ENCODE data around the gene RGL1.

The RGL1 gene

DNA sequence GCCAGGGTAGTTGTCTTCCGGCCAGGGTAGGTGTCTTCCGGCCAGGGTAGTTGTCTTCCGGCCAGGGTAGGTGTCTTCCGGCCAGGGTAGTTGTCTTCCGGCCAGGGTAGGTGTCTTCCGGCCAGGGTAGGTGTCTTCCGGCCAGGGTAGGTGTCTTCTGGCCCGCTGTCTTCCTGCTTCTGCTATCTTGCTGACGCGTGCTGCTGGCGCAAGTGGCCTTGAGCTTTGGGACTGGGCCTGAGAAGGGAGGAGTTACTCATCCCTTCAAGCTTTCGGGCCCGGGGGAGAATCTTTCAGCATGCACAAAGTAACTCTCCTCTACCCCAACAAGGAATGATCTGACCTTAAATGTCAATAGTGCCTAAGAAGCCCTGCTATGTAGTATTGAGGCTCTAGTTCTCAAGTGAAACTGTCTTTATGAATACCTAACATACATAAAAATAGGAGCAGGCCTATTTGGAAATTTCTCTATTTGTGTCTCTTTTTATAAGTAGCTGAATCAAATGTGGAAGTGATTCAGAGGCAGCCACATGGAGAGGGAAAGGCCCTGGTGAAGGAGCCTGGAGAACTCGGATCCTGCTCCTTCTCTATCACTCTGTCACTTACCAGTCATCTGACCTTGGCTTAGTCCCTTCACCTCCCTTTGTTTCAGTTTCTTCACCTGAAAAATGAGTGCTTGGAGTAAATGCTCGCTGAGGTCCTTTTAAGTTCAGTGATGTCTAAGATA is 65.6 kb downstream of the RGL1 start:
- DNase-seq, result no peak

GRCh38 chr1:183871142-183871541 is 66.2 kb downstream of the RGL1 start:
- no peak for DNase-seq

GRCh38 chr1:183871601-183872000 is 66.7 kb downstream of the RGL1 start:
- no peak for DNase-seq

DNA sequence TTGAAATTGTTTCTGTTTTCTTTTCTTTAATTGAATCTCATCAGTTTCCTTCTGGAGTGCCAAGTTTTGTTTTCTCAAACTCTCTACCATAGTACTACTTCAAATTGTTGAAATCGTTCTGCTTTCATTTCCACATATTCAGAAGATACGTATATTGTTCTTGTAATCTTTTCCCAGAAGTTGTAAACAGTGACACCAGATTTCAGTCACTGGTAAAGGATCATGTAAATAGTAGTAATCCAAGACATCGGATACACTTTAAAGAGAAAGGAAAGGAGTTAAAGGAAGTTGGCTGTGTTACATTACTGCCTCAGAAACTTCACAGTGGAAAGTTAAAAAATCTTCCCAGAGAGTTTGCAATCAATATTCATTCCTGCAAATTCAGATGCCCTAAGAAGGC is 67.5 kb downstream of the RGL1 start:
- no peak for DNase-seq

- DNase-seq, result no peak
These were observed 68.7 kb downstream of the RGL1 start for GRCh38 chr1:183873642-183874041.

DNA sequence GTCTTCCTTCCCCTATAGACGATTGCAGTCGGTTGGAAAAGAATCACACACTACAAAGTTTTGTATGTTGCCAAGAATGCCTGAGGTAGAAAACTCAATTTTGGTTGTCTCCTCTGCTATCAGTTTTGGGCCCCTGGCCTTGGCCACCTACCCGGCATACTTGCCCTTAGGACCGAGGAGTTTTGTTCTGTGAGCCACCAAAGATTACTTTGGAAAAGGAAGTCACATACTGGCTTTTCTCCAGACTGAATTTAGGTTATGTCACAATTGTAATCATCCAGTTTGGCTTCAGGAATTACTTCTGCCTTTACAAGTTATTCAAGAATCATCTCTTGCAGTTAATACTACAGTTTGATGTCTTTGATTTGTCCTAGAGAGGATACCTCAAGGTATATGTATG is 71.4 kb downstream of the RGL1 start:
- no peak for DNase-seq

- DNase-seq, result no peak
These were observed 72.3 kb downstream of the RGL1 start for GRCh38 chr1:183877053-183877720.

DNA sequence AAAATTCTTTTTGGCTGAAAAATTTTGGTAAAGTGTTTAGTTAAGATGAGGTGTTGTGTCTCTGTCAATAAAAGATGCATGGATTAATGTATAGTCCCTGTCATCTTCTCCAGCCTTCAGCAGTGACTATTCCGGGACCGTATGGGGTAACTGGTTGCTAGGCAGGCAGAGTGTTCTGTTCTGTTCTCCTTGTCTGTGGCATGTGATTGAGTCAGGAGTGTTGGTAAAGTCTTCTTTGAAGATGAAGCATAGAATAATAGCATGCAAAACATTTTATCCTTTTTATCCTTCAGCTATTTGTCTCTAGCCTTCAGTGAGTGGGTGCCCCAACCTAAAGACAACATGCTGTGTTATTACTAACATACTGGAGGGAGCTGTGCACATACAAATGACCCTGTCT is 74.6 kb downstream of the RGL1 start:
- no peak for DNase-seq

DNA sequence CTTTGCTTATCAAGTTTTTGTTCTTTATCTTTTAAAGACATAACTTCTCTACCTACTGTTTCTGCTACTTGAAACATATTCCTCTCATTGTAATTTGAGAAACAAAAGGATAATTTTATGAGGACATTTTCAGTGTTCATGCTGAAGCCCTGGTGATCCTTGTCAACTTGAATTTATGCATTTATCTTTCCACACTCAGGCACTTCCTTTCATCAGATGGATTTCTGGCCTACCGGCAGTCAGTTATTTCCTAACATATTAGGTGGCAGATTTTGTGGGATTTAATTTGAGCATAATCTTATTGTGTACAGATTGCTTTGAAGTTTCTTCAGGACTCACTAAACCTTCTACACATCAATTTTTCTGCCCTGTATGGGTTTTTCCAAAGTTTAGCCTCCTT is 75.0 kb downstream of the RGL1 start:
- no peak for DNase-seq

DNA sequence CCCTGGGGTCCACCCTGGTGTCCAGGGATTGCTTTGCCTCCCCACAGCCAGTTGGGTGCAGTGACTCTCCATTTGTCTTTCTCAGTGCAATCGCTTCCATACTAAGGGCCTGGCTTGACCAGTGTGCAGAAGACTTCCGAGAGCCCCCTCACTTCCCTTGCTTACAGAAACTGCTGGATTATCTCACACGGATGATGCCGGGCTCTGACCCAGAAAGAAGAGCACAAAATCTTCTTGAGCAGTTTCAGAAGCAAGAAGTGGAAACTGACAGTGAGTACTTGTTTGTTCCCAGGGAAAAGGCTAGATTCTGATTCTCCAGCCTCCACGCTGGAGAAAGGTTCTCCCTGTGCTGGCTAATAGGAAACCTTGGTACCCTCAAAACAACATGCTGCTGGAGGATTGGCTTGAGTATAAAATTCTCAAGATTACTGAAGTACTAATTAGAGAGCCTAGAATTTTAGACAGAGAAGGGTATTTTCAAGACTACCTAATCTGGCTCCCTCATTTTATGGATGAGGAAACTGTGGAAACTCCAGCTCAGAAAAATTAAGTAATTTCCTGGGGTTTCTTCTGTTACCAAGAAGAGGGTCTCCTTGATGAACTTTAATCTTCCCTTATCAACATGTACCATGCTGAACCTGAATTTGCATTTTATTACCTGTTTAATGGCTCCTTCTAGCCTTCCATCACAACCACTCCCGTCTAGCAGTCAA is 75.8 kb downstream of the RGL1 start:
- no peak for DNase-seq

DNA sequence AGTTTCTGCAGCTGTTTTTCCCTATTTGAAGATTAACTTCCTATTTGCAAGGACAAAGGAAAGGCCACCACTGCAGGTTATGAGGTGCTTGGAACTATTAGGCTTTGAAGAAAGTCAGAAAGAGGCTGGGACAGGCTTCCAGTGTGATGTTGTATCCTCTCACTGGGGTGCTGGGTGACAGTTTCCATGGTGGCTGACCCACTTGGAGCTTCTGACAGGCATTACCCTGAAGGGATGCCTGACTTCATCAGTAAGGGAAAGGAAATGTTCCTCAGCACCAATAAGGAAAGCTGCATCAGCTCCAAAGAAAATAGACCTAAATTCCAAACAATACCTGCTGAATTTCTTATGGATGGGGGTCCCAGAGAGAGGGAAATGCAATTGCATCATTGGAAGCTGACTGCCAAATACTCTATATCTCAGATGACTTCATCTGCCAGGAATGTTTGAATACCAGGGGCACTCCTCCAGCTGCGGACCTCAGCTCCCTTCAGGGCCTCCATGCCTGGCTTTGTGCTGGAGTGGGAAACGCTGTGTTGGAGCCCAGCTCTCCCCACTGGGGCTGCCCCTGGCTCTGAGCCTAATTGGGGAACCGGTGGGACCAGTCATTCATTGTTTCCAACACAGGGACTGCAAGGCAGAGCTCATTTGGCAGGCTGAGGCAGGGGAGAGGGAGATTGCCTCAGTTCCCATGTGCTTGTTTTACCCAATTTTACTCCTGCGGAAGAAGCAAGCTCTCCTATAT is 76.6 kb downstream of the RGL1 start:
- DNase-seq, result no peak

GRCh38 chr1:183882335-183883167 is 77.6 kb downstream of the RGL1 start:
- DNase-seq, result no peak

DNA sequence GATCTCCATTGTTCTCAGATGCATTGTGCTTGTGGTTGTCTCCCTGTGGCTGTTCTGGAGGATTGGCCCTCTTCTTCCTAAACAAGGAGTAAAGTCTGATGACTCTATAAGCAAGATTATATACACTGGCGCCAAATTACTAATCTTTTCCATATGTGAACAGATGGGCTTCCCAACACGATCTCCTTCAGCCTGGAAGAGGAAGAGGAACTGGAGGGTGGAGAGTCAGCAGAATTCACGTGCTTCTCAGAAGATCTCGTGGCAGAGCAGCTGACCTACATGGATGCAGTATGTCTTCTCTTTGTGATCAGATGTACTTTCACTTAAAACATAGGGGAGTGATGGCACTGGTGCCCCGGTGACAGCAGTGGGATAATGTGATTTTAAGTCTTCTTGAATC is 78.7 kb downstream of the RGL1 start:
- DNase-seq, result no peak

DNA sequence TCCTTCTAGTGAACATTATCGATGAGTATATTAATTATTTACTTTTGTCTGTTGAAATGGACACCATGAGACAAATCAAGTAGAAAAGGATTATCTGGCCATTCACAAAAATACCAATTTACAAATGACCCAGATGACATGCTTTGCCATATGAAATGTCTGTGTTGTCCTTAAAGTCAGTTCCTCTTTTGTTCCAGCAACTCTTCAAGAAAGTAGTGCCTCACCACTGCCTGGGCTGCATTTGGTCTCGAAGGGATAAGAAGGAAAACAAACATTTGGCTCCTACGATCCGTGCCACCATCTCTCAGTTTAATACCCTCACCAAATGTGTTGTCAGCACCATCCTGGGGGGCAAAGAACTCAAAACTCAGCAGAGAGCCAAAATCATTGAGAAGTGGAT is 79.6 kb downstream of the RGL1 start:
- DNase-seq, result no peak

DNA sequence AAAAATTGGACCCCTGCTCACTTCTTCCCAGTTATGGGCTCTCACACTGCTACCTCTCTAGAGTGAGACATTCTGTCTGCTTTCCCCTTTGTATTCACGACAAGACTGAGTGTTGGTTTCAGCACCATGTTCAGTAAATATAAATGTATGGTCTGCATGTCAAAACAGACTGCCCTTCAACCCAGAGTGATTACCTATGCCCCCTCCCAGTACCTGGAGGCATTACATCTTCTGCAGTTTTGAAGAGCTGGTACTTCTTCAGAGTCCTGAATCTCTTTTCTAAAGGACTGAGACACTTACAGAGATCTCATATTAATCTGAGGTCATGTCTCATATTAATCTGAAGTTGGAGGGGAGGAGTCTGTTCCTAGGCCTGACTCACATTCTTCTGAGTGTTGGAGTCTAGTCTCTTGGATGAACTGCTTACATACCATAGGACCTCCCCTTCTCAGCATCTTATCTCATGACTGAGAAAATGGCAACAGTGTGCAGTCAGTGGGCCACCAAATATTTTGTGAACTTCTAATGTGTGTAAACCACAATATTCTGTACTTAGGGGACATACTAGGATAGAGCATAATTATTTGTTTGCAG is 80.3 kb downstream of the RGL1 start:
- DNase-seq, result no peak

GRCh38 chr1:183886083-183886828 is 81.3 kb downstream of the RGL1 start:
- DNase-seq, result no peak

GRCh38 chr1:183886853-183887252 is 81.9 kb downstream of the RGL1 start:
- no peak for DNase-seq

DNA sequence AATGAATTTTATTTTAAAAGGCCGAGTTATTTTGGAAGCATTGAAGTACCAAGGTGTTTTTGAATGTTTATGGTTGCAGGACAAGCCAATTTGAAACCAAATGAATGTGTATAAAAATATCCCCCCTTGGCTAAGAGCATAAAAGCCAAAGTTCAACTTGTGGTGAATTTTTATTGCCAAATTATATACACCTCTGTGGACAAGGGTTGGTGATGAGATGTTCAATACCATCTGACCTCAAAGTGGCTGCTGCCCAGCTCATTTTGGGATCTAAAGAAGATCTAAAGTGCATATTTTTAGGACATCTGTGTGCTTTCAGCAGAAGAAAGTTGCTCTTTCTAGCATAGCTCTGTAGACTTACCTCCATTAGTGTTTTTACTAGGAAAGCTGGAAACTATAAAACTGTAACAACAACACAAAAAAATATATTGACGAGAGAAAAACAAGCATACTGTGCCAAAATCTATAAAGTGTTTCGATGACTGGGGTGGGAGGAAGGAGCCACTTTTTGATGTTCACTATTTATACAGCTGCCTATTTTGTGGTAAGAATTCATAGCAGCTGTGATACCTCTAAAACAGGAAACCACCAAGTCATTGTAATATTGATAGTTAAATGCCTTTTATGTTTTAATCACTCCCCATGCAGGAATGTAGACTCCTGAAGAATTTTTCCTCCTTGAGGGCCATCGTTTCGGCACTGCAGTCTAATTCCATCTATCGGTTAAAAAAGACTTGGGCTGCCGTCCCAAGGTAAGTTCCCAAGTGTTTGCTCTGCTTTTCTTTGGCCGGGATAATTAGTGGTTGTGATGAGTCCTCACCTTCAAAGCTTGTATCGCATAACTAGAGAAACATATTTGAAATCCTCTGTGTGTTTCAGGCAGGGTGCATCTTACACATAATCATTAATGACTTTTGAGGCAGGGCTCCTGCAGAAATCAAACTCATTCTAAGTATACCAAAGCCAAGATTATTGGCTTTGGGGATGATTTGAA is 83.2 kb downstream of the RGL1 start:
- DNase-seq, result no peak

GRCh38 chr1:183889095-183889494 is 84.2 kb downstream of the RGL1 start:
- DNase-seq, result no peak
